Stimulated activated CD8-positive, alpha-beta memory T cell treated with anti-CD3 and anti-CD28 coated beads, Interleukin-12 subunit alpha, Interleukin-12 subunit beta, amount 100 ng/mL, for 1 hour (primary cell): ENCODE results near the gene GRIK4.

Experiments
- DNase-seq: peaks from one replicate; pipeline ENCODE4 v3.0.0-alpha.2; 2020; ENCODE audit warnings: low read depth

Gene GRIK4

GRCh38 chr11:120549346-120549745 lies 37.8 kb downstream of the GRIK4 start:
- DNase-seq: no peak

- no peak for DNase-seq
Observed at GRCh38 chr11:120550007-120550406, 38.5 kb downstream of the GRIK4 start.

- no peak for DNase-seq
Observed at GRCh38 chr11:120551191-120551590, 39.6 kb downstream of the GRIK4 start.

- DNase-seq: no peak
Observed at GRCh38 chr11:120554766-120555432, 43.4 kb downstream of the GRIK4 start.

GRCh38 chr11:120555433-120555773 lies 43.9 kb downstream of the GRIK4 start:
- DNase-seq: no peak

- DNase-seq: no peak
Observed at GRCh38 chr11:120556797-120557196, 45.2 kb downstream of the GRIK4 start.

GRCh38 chr11:120558744-120559431 lies 47.3 kb downstream of the GRIK4 start:
- DNase-seq: no peak

GRCh38 chr11:120561286-120561685 lies 49.7 kb downstream of the GRIK4 start:
- no peak for DNase-seq

- no peak for DNase-seq
Observed at GRCh38 chr11:120562806-120563425, 51.4 kb downstream of the GRIK4 start.

GRCh38 chr11:120563703-120564572 lies 52.4 kb downstream of the GRIK4 start:
- DNase-seq: no peak

- no peak for DNase-seq
Observed at GRCh38 chr11:120564573-120565311, 53.2 kb downstream of the GRIK4 start.

- no peak for DNase-seq
Observed at GRCh38 chr11:120565466-120566155, 54.1 kb downstream of the GRIK4 start.

GRCh38 chr11:120566176-120566575 lies 54.6 kb downstream of the GRIK4 start:
- DNase-seq: no peak

GRCh38 chr11:120568572-120569307 lies 57.2 kb downstream of the GRIK4 start:
- DNase-seq: no peak

GRCh38 chr11:120569861-120570260 lies 58.3 kb downstream of the GRIK4 start:
- no peak for DNase-seq

- no peak for DNase-seq
Observed at GRCh38 chr11:120571476-120571875, 59.9 kb downstream of the GRIK4 start.

GRCh38 chr11:120573756-120574354 lies 62.3 kb downstream of the GRIK4 start:
- no peak for DNase-seq

GRCh38 chr11:120574876-120575275 lies 63.3 kb downstream of the GRIK4 start:
- no peak for DNase-seq

- DNase-seq: no peak
Observed at GRCh38 chr11:120575461-120575860, 63.9 kb downstream of the GRIK4 start.

- no peak for DNase-seq
Observed at GRCh38 chr11:120576606-120577005, 65.1 kb downstream of the GRIK4 start.
